OCI-LY3 (cell line): ENCODE data around the gene FOXJ3.

Experiments used
- CTCF ChIP-seq: fragments of 200-600, 300-600 bp; sonication (generic); IDR thresholded peaks from 2 replicates; pipeline ENCODE4 v1.5.1; 2014; ENCODE audit warnings: antibody characterized with exemption, low read length, low read depth
- EZH2phosphoT487 ChIP-seq: fragments of 200-600 bp; shearing (Covaris generic); IDR thresholded peaks from 2 replicates; pipeline ENCODE4 v1.6.1; 2018; ENCODE audit warnings: antibody characterized with exemption, mixed run types, low read depth

- no peak for TF ChIP-seq CTCF
- TF ChIP-seq EZH2phosphoT487: no peak
Observed at GRCh38 chr1:42181687-42182086, 153.3 kb downstream of the FOXJ3 start.
